GM18951 (cell line): Measurements from ENCODE around the gene NINJ2.

Experiments used
- POLR2A ChIP-seq: IDR thresholded peaks from 4 replicates; pipeline ENCODE4 v1.6.1; 2011; ENCODE audit warnings: mild to moderate bottlenecking; ENCODE audit not compliant: insufficient read length, insufficient read depth; ENCODE audit errors: extremely low read depth
- in situ Hi-C: fragments of 300-500 bp; cut with MboI; formaldehyde crosslinking; loops from one replicate; pipeline ENCODE4 v1.12.0; 2022; ENCODE audit warnings: low sequenced_read_pairs, mixed read lengths, inconsistent platforms; ENCODE audit not compliant: unreplicated experiment

The NINJ2 gene

GRCh38 chr12:527729-528128 is 135.5 kb downstream of the NINJ2 start:
- in situ Hi-C loops, result no loop called here

GRCh38 chr12:527241-527640 is 136.0 kb downstream of the NINJ2 start:
- no peak for TF ChIP-seq POLR2A
- in situ Hi-C loops, result no loop called here

More at GRCh38 chr12:527729-528128, 135.5 kb downstream of the NINJ2 start:
- TF ChIP-seq POLR2A, result no peak

GRCh38 chr12:526089-526488 is 137.2 kb downstream of the NINJ2 start:
- TF ChIP-seq POLR2A, result no peak
- in situ Hi-C loops, result no loop called here

DNA sequence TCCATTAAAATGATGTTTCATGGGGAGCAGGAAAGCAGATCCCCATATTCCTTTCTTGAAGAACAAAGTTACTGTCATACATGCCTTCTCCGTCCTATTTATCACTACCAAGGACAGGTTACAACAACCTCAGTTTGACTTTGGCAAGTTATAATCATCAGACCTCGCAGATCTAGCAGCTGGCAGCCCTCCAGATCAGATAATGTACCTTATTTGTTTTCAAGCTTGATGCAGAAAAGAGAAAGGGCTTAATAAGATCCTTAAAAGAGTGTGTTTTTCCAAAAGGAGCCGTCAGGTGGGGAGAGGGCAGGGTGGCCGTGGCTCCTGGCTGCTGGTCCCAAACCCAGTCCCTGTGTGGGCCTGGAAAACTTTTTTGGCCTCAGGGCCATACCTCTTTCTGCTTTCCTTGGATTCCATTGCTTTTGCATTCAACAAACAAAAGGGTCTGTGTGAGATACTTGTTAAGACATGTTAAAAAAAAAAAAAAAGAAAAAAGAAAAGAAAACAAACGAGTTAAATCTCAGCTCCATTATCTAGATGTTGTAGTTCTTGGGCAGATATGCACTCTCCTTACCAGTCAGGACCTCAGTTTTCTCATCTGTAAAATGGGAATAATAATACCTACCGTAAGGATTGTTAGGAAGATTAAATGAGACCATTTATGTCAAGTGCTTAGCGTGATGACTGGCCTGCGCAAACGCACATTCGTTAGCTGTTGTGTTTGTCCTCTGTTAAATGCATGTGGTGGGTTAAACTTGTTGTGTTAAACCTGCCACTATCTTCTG is 138.9 kb downstream of the NINJ2 start:
- in situ Hi-C loops, result no loop called here
- TF ChIP-seq POLR2A, result no peak

- in situ Hi-C loops, result no loop called here
- TF ChIP-seq POLR2A, result no peak
Measured at GRCh38 chr12:522692-523378, 140.4 kb downstream of the NINJ2 start.

DNA sequence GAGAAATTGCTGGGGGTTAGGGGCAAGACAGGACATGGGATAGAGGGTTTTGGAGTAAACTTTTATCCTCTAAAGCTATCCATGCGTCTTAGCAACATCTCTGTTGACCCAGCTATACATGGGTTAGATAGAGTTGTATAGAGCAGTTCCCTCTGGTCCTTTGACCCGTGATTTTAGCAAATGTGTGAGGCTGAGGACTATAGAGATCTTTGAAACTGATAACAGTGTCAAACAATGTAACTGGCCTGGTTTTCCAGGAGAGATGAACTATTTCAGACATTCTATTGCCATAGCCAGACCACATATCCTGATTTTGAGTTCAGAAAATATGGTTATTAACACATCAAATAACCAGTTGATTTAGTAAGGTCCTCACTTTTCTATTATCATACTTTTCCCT is 143.1 kb downstream of the NINJ2 start:
- TF ChIP-seq POLR2A, result no peak
- in situ Hi-C loops, result no loop called here

- in situ Hi-C loops, result no loop called here
Measured at GRCh38 chr12:517538-517937, 145.7 kb downstream of the NINJ2 start.

More at GRCh38 chr12:517538-517937, 145.7 kb downstream of the NINJ2 start:
- no peak for TF ChIP-seq POLR2A
